Transverse colon (tissue), 4 donors: ENCODE data around the gene CORO2B.

Experiments
- CTCF ChIP-seq, 5 experiments: fragments of 200-600 bp in 3 of 5; fragments of 450-650 bp in 2 of 5; sonication (generic) in 3 of 5; IDR thresholded peaks; 1 replicate in 2 of 5; 2 replicates in 3 of 5; pipeline ENCODE4 v1.5.1; 2016 to 2017; ENCODE audit warnings: antibody characterized with exemption in 5 of 5, inconsistent platforms in 3 of 5, mild to moderate bottlenecking in 2 of 5, moderate library complexity in 1 of 5
- EP300 ChIP-seq: sonication (generic); formaldehyde crosslinking; IDR thresholded peaks from one replicate; pipeline ENCODE4 v1.6.1; 2017; ENCODE audit warnings: antibody characterized with exemption, low read depth
- POLR2AphosphoS5 ChIP-seq, 3 donors: sonication (generic); formaldehyde crosslinking; IDR thresholded peaks; one replicate each; pipeline ENCODE4 v1.6.1; 2016; ENCODE audit warnings: antibody characterized with exemption in 3 of 3

DNA sequence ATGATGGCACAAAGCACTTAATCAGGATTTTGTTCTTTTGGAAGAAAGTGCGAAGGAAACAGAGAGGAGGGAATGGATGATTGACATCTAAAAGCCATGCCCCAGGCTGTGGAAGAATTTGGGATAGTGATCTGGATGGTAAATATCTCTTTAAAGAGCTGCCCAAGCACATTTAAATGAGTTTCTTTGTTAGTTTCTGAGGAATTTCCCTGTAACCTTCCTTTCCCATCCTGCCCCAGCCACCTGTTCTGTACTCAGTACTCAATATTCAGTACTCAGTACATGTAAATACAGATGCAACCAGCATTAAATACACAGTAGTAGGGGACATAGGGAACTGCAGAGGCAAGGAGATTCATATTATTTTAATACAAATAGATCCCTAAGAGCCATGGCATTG, 7.8 kb upstream of the CORO2B start:
- no peak for TF ChIP-seq EP300
- TF ChIP-seq CTCF (IDR thresholded peaks at IDR 0.05), result no peak
- TF ChIP-seq POLR2AphosphoS5 (IDR thresholded peaks at IDR 0.05), result no peak
